Omental fat pad (tissue), 4 donors: Measurements from ENCODE around the gene SUMO3. TPM values are rescaled to one million over a fixed set of nuclear protein-coding genes. Genes with fewer than 3 reads are reported as not detected.

Experiments
- ATAC-seq: fragments of 150-250 bp; one replicate; pipeline ENCODE4 v1.9.1; 2016; ENCODE audit warnings: mild to moderate bottlenecking, moderate library complexity; ENCODE audit not compliant: low FRiP score
- DNase-seq: peaks from one replicate; pipeline ENCODE4 v3.0.0-alpha.2; 2019; ENCODE audit warnings: low spot score
- CTCF ChIP-seq, 3 donors: fragments of 450-650 bp; IDR thresholded peaks; one replicate each; pipeline ENCODE4 v1.5.1; 2016 to 2017; ENCODE audit warnings: antibody characterized with exemption in 3 of 3, mild to moderate bottlenecking in 3 of 3, moderate library complexity in 2 of 3
- total RNA-seq, 4 donors: library from RNA; depleted of rRNA; stranded (reverse); fragments of >200 nt; gene quantifications; one replicate each; pipeline ENCODE4 v1.1.0, GENCODE V29; 2016

Gene SUMO3
- total RNA-seq, 4 donors from 2014 or later = 55.5 to 62.9 (median 60.2) TPM

GRCh38 chr21:44840771-44841170 is 22.9 kb upstream of the SUMO3 start:
- DNase-seq (no peak), ATAC-seq (no peak)
- TF ChIP-seq CTCF (IDR thresholded peaks at IDR 0.05) = no peak

GRCh38 chr21:44838951-44839350 is 21.1 kb upstream of the SUMO3 start:
- DNase-seq (no peak), ATAC-seq (no peak)
- TF ChIP-seq CTCF (IDR thresholded peaks at IDR 0.05) = no peak

GRCh38 chr21:44838039-44838895 is 20.4 kb upstream of the SUMO3 start:
- ATAC-seq (no peak), DNase-seq (no peak)
- TF ChIP-seq CTCF (IDR thresholded peaks at IDR 0.05) = no peak

GRCh38 chr21:44837537-44837936 is 19.7 kb upstream of the SUMO3 start:
- DNase-seq = no peak
- no peak for ATAC-seq
- TF ChIP-seq CTCF (IDR thresholded peaks at IDR 0.05) = no peak

- no peak for TF ChIP-seq CTCF (IDR thresholded peaks at IDR 0.05)
- DNase-seq (no peak), ATAC-seq (no peak)
Observed at GRCh38 chr21:44836666-44837471, 19.0 kb upstream of the SUMO3 start.

GRCh38 chr21:44836349-44836665 is 18.4 kb upstream of the SUMO3 start:
- ATAC-seq (no peak), DNase-seq (no peak)
- TF ChIP-seq CTCF (IDR thresholded peaks at IDR 0.05) = no peak

- TF ChIP-seq CTCF (IDR thresholded peaks at IDR 0.05) = no peak
- no peak for DNase-seq
- ATAC-seq = no peak
Observed at GRCh38 chr21:44835647-44835973, 17.7 kb upstream of the SUMO3 start.
